HCT116 (cell line): ENCODE measurements around the gene IL17RD. TPM values are rescaled to one million over a fixed set of nuclear protein-coding genes. Genes with fewer than 3 reads are reported as not detected.

Experiments
- ATAC-seq: fragments of 200-7000 bp; cut with Tn5 transposase; 2 replicates; pipeline ENCODE4 v1.9.1; 2020; ENCODE audit warnings: mild to moderate bottlenecking, moderate library complexity
- BruUV-seq: library from RNA; stranded (reverse); fragments of 400-500 nt; replicated peaks from 2 replicates; lab custom pipeline; 2021; lab: Mats Ljungman, UMichigan
- CTCF ChIA-PET: fragments of 300-600 bp; sonication (Branson Sonifier 250); formaldehyde crosslinking; loops from one replicate; lab custom pipeline; 2021; ENCODE audit warnings: antibody characterized with exemption; lab: Charles Lee
- POLR2A ChIA-PET: fragments of 300-600, 350-600 bp; sonication (Branson Sonifier 250); formaldehyde crosslinking; loops from one replicate; lab custom pipeline; 2021; ENCODE audit warnings: antibody characterized with exemption; lab: Charles Lee
- RAD21 ChIA-PET, 2 experiments: fragments of 300-600 bp; sonication (Branson Sonifier 250); formaldehyde crosslinking; loops; one replicate each; lab custom pipeline; 2023; ENCODE audit warnings: low total read pairs in 2 of 2; ENCODE audit not compliant: uncharacterized antibody in 2 of 2, unreplicated experiment in 2 of 2, low non-redundant PET in 1 of 2; lab: Charles Lee
- DNase-seq: peaks from one replicate; pipeline ENCODE4 v3.0.0-alpha.2; 2010; ENCODE audit warnings: low read depth, low spot score
- H2AFZ ChIP-seq: fragments of 200-600 bp; shearing (Covaris generic), sonication (generic); 2 replicates; pipeline ENCODE4 v1.6.1; 2017; ENCODE audit warnings: low read depth, mixed run types, mixed read lengths, antibody characterized with exemption, low read length; ENCODE audit not compliant: poor library complexity, severe bottlenecking
- H3K27ac ChIP-seq: 2 replicates; pipeline ENCODE4 v1.5.1; 2012; ENCODE audit warnings: low read depth, low read length
- H3K27me3 ChIP-seq: fragments of 200-600 bp; sonication (generic); 2 replicates; pipeline ENCODE4 v1.6.1; 2016; ENCODE audit warnings: mixed run types, low read length, mixed read lengths; ENCODE audit not compliant: insufficient read depth
- H3K36me3 ChIP-seq, 2 experiments: fragments of 200-500 bp in 1 of 2; fragments of 200-600 bp in 1 of 2; sonication (Bioruptor generic) in 1 of 2; sonication (generic) in 1 of 2; 2 replicates each; pipeline versions ENCODE4 v1.5.1 to v1.6.1; 2014 to 2016; ENCODE audit warnings: low read length in 2 of 2, inconsistent platforms in 1 of 2, mixed read lengths in 1 of 2, mixed run types in 1 of 2; ENCODE audit not compliant: insufficient read depth in 2 of 2, control insufficient read depth in 1 of 2
- H3K4me1 ChIP-seq, 2 experiments: fragments of 200-600 bp in 1 of 2; sonication (generic) in 1 of 2; 2 replicates each; pipeline versions ENCODE4 v1.5.1 to v1.6.1; 2012 to 2017; ENCODE audit warnings: low read length in 2 of 2, inconsistent platforms in 1 of 2, mild to moderate bottlenecking in 1 of 2, mixed read lengths in 1 of 2, mixed run types in 1 of 2, moderate library complexity in 1 of 2; ENCODE audit not compliant: insufficient read depth in 2 of 2, control insufficient read depth in 1 of 2
- H3K4me2 ChIP-seq: fragments of 200-600 bp; sonication (generic); 2 replicates; pipeline ENCODE4 v1.6.1; 2017; ENCODE audit warnings: mixed run types, low read length, mixed read lengths
- H3K4me3 ChIP-seq, 2 experiments: fragments of 200-600 bp in 1 of 2; sonication (generic) in 1 of 2; replicated peaks in 1 of 2; 2 replicates each; pipeline ENCODE4 v1.5.1; 2011 to 2016; ENCODE audit warnings: low read length in 2 of 2, control low read depth in 1 of 2, low read depth in 1 of 2, mild to moderate bottlenecking in 1 of 2, mixed read lengths in 1 of 2, mixed run types in 1 of 2
- H3K79me2 ChIP-seq: fragments of 200-600 bp; sonication (generic); 2 replicates; pipeline ENCODE4 v1.6.1; 2017; ENCODE audit warnings: mild to moderate bottlenecking, mixed run types, low read length, moderate library complexity, mixed read lengths; ENCODE audit not compliant: insufficient read depth
- H3K9ac ChIP-seq: fragments of 200-600 bp; sonication (generic); 2 replicates; pipeline ENCODE4 v1.6.1; 2016; ENCODE audit warnings: low read length, mixed read lengths
- H3K9me2 ChIP-seq: fragments of 200-600 bp; sonication (generic), shearing (Covaris generic); 2 replicates; pipeline ENCODE4 v1.6.1; 2017; ENCODE audit warnings: mixed run types, mild to moderate bottlenecking, moderate library complexity; ENCODE audit not compliant: insufficient read depth
- H3K9me3 ChIP-seq, 2 experiments: fragments of 200-500 bp in 1 of 2; fragments of 200-600 bp in 1 of 2; sonication (Bioruptor generic) in 1 of 2; sonication (generic) in 1 of 2; 2 replicates each; pipeline ENCODE4 v1.6.1; 2014 to 2017; ENCODE audit warnings: low read length in 2 of 2, mixed read lengths in 2 of 2, inconsistent platforms in 1 of 2, low read depth in 1 of 2, mild to moderate bottlenecking in 1 of 2, mixed run types in 1 of 2, moderate library complexity in 1 of 2; ENCODE audit not compliant: control insufficient read depth in 1 of 2, insufficient read depth in 1 of 2
- H4K20me1 ChIP-seq: fragments of 200-600 bp; sonication (generic), shearing (Covaris generic); 2 replicates; pipeline ENCODE4 v1.6.1; 2017; ENCODE audit warnings: mixed run types, mild to moderate bottlenecking, moderate library complexity; ENCODE audit not compliant: insufficient read depth
- ATF3 ChIP-seq: IDR thresholded peaks from 2 replicates; pipeline ENCODE4 v1.6.1; 2012
- CEBPB ChIP-seq: IDR thresholded peaks from 2 replicates; pipeline ENCODE4 v1.6.1; 2012; ENCODE audit warnings: low read depth
- CTCF ChIP-seq, 3 experiments: fragments of 200-600 bp in 1 of 3; sonication (generic) in 1 of 3; IDR thresholded peaks in 2 of 3; conservative IDR thresholded peaks in 1 of 3; 2 replicates each; pipeline ENCODE4 v1.5.1; 2012 to 2017; ENCODE audit warnings: low read depth in 2 of 3, low read length in 2 of 3, antibody characterized with exemption in 1 of 3, borderline replicate concordance in 1 of 3, control low read depth in 1 of 3, mild to moderate bottlenecking in 1 of 3, mixed read lengths in 1 of 3, mixed run types in 1 of 3, moderate library complexity in 1 of 3; ENCODE audit not compliant: insufficient read depth in 1 of 3
- EGR1 ChIP-seq: IDR thresholded peaks from 2 replicates; pipeline ENCODE4 v1.6.1; 2012; ENCODE audit warnings: low read depth
- EZH2 ChIP-seq: fragments of 200-600 bp; sonication (generic); IDR thresholded peaks from 2 replicates; pipeline ENCODE4 v1.6.1; 2017; ENCODE audit warnings: antibody characterized with exemption, mixed run types
- EZH2phosphoT487 ChIP-seq: fragments of 200-600 bp; IDR thresholded peaks from 2 replicates; pipeline ENCODE4 v1.6.1; 2018; ENCODE audit warnings: antibody characterized with exemption, borderline replicate concordance
- MAX ChIP-seq: IDR thresholded peaks from 2 replicates; pipeline ENCODE4 v1.6.1; 2012
- RAD21 ChIP-seq: IDR thresholded peaks from 2 replicates; pipeline ENCODE4 v1.6.1; 2012; ENCODE audit warnings: low read depth, mild to moderate bottlenecking
- REST ChIP-seq: IDR thresholded peaks from 2 replicates; pipeline ENCODE4 v1.6.1; 2012; ENCODE audit warnings: low read depth
- SP1 ChIP-seq: IDR thresholded peaks from 2 replicates; pipeline ENCODE4 v1.6.1; 2012; ENCODE audit warnings: low read depth
- SRF ChIP-seq: IDR thresholded peaks from 2 replicates; pipeline ENCODE4 v1.6.1; 2012; ENCODE audit warnings: low read depth
- TCF7L2 ChIP-seq: IDR thresholded peaks from 2 replicates; pipeline ENCODE4 v1.7.0; 2011; ENCODE audit warnings: borderline replicate concordance, inconsistent platforms; ENCODE audit not compliant: insufficient read depth, insufficient read length; ENCODE audit errors: extremely low read depth
- YY1 ChIP-seq: IDR thresholded peaks from 2 replicates; pipeline ENCODE4 v1.6.1; 2011; ENCODE audit warnings: low read length, low read depth, moderate library complexity, mild to moderate bottlenecking; ENCODE audit not compliant: insufficient replicate concordance; ENCODE audit errors: extremely low read depth
- ZFX ChIP-seq: fragments of 450-650 bp; IDR thresholded peaks from 2 replicates; pipeline ENCODE4 v1.6.1; 2017
- ZNF274 ChIP-seq: fragments of 200-500 bp; sonication (Bioruptor generic); IDR thresholded peaks from 2 replicates; pipeline ENCODE4 v1.6.1; 2014; ENCODE audit warnings: mild to moderate bottlenecking, low read depth, low read length, inconsistent platforms
- intact Hi-C: fragments of 100-400 bp; cut with micrococcal nuclease; formaldehyde crosslinking; loops from 2 replicates; pipeline ENCODE4 v1.10.0; 2022
- total RNA-seq: library from RNA; stranded (reverse); gene quantifications from one replicate; pipeline ENCODE4 v1.2.1, GENCODE V29; 2021; ENCODE audit not compliant: unreplicated experiment

IL17RD gene
- total RNA-seq, 1 experiment from 2014 or later: 12.3 TPM

- DNase-seq: no peak
- no peak for ATAC-seq
- H3K4me2 ChIP-seq: peak overlapping the region; percentile 83
- peaks cover 0 to 4% of the 10 kb centered on the region in 2 experiments; a peak in 1 of 4 replicates for H3K36me3 ChIP-seq
- ChIA-PET RAD21 (no interaction called here), POLR2A (no interaction called here), CTCF (no interaction called here)
- no peaks in the 10 kb centered on the region for H4K20me1 ChIP-seq
- no peaks in the 10 kb centered on the region for H3K9me3 ChIP-seq
- H3K79me2 ChIP-seq: peaks cover 48% of the 10 kb centered on the region
- no peak for TF ChIP-seq TCF7L2
- no peak for TF ChIP-seq RAD21
- no peak for TF ChIP-seq EZH2phosphoT487
- TF ChIP-seq ZNF274: no peak
- no peak for TF ChIP-seq CEBPB
- TF ChIP-seq EGR1: no peak
- TF ChIP-seq ATF3: no peak
- TF ChIP-seq ZFX: no peak
- no peak for TF ChIP-seq REST
- TF ChIP-seq EZH2: no peak
- TF ChIP-seq SRF: no peak
- TF ChIP-seq YY1: no peak
- TF ChIP-seq CTCF (IDR thresholded peaks at IDR 0.05 in 2 of 3, conservative IDR thresholded peaks at IDR 0.05 in 1 of 3; ENCODE audit: borderline replicate concordance in 1 of 3, insufficient read depth in 1 of 3, low read depth in 2 of 3, low read length in 2 of 3): no peak
- TF ChIP-seq MAX: no peak
- TF ChIP-seq SP1: no peak
- H3K4me1 ChIP-seq: peaks cover 44 to 66% of the 10 kb centered on the region in 2 experiments
- intact Hi-C loops: no loop called here
- no peak overlapping the region for H2AFZ ChIP-seq
- H3K27ac ChIP-seq: peak overlapping the region; percentile 85; the same call in 1 of the 2 replicates
- no peaks in the 10 kb centered on the region for H3K9me2 ChIP-seq
- BruUV-seq: no TSS peak
- H3K27me3 ChIP-seq: no peaks in the 10 kb centered on the region
- H3K4me3 ChIP-seq: no peak overlapping the region; a peak in 1 of 4 replicates
- H3K9ac ChIP-seq: peak overlapping the region; percentile 67
Observed at GRCh38 chr3:57069503-57069902, 95.7 kb downstream of the IL17RD start.
